ENCODE data around the gene IER3.
A peak's percentile ranks its signal among the peaks of the same experiment; 100 is the strongest.
"Not testable (repeated sequence)": the region's sequence is repeated elsewhere in the genome, so short reads cannot be mapped to it uniquely, and the experiment has no call there.

The IER3 gene

GRCh38 chr6:30769088-30769852, 24.9 kb upstream of the IER3 start:
- peak; percentile 79 to 80 (median 80) for DNase-seq (ENCODE audit: low read depth in 2 of 3, low spot score in 1 of 3)

GRCh38 chr6:30768634-30769087, 24.3 kb upstream of the IER3 start:
- DNase-seq (ENCODE audit: low read depth in 2 of 3, low spot score in 1 of 3) = no peak

GRCh38 chr6:30767944-30768301, 23.6 kb upstream of the IER3 start:
- no peak for DNase-seq (ENCODE audit: low read depth in 2 of 3, low spot score in 1 of 3)

GRCh38 chr6:30767158-30767943, 23.0 kb upstream of the IER3 start:
- no peak for DNase-seq (ENCODE audit: low read depth in 2 of 3, low spot score in 1 of 3)

- no peak for DNase-seq (ENCODE audit: low read depth in 2 of 3, low spot score in 1 of 3)
Observed at GRCh38 chr6:30766461-30767157, 22.3 kb upstream of the IER3 start.

- DNase-seq (ENCODE audit: low read depth in 2 of 3, low spot score in 1 of 3) = not testable (repeated sequence)
Observed at GRCh38 chr6:30765495-30765894, 21.1 kb upstream of the IER3 start.

- not testable (repeated sequence) for DNase-seq (ENCODE audit: low read depth in 2 of 3, low spot score in 1 of 3)
Observed at GRCh38 chr6:30764490-30765043, 20.2 kb upstream of the IER3 start.

- no peak for DNase-seq (ENCODE audit: low read depth in 2 of 3, low spot score in 1 of 3)
Observed at GRCh38 chr6:30763618-30764489, 19.5 kb upstream of the IER3 start.

- no peak for DNase-seq (ENCODE audit: low read depth in 2 of 3, low spot score in 1 of 3)
Observed at GRCh38 chr6:30763155-30763617, 18.8 kb upstream of the IER3 start.

- DNase-seq (ENCODE audit: low read depth in 2 of 3, low spot score in 1 of 3) = no peak
Observed at GRCh38 chr6:30761791-30762429, 17.6 kb upstream of the IER3 start.

GRCh38 chr6:30760549-30760948, 16.2 kb upstream of the IER3 start:
- DNase-seq (ENCODE audit: low read depth in 2 of 3, low spot score in 1 of 3) = no peak

GRCh38 chr6:30759575-30760239, 15.4 kb upstream of the IER3 start:
- DNase-seq (ENCODE audit: low read depth in 2 of 3, low spot score in 1 of 3) = no peak

- DNase-seq (ENCODE audit: low read depth in 2 of 3, low spot score in 1 of 3) = no peak
Observed at GRCh38 chr6:30757261-30757904, 13.0 kb upstream of the IER3 start.

GRCh38 chr6:30756405-30757003, 12.2 kb upstream of the IER3 start:
- not testable (repeated sequence) for DNase-seq (ENCODE audit: low read depth in 2 of 3, low spot score in 1 of 3)

GRCh38 chr6:30754631-30755030, 10.3 kb upstream of the IER3 start:
- DNase-seq (ENCODE audit: low read depth in 2 of 3, low spot score in 1 of 3) = no peak

- no peak for DNase-seq (ENCODE audit: low read depth in 2 of 3, low spot score in 1 of 3)
Observed at GRCh38 chr6:30752157-30752927, 8.0 kb upstream of the IER3 start.

- no peak for DNase-seq (ENCODE audit: low read depth in 2 of 3, low spot score in 1 of 3)
Observed at GRCh38 chr6:30750379-30750668, 6.0 kb upstream of the IER3 start.

Data from stimulated activated CD4-positive, alpha-beta T cell treated with anti-CD3 and anti-CD28 coated beads, Interleukin-12 subunit alpha, Interleukin-12 subunit beta, amount 100 ng/mL, for 48 hours (primary cell).